ENCODE results near the gene PDIA2.

GRCh38 chr16:253833-254232, 29.1 kb upstream of the PDIA2 start:
- TF ChIP-seq EZH2 (IDR thresholded peaks at IDR 0.05; ENCODE audit: insufficient read depth, poor library complexity, severe bottlenecking): no peak
- TF ChIP-seq EZH2phosphoT487 (IDR thresholded peaks at IDR 0.05; ENCODE audit: insufficient read depth, low read depth): no peak

Measured in GM23248 (cell line).